Osteocyte (in vitro differentiated cells): ENCODE data around the gene BLOC1S4. TPM values are rescaled to one million over a fixed set of nuclear protein-coding genes. Genes with fewer than 3 reads are reported as not detected.

Experiments used
- DNase-seq: peaks from one replicate; pipeline ENCODE4 v3.0.0; 2021; ENCODE audit warnings: mixed read lengths; ENCODE audit not compliant: unreplicated experiment; ENCODE audit errors: extremely low spot score
- H3K27ac Mint-ChIP-seq: one replicate; pipeline ENCODE4 v1.8.0; 2021; ENCODE audit warnings: mild to moderate bottlenecking, mixed read lengths; ENCODE audit not compliant: unreplicated experiment
- H3K27me3 Mint-ChIP-seq: one replicate; pipeline ENCODE4 v1.8.0; 2021; ENCODE audit warnings: mixed read lengths; ENCODE audit not compliant: unreplicated experiment
- H3K36me3 Mint-ChIP-seq: one replicate; pipeline ENCODE4 v1.8.0; 2021; ENCODE audit warnings: mixed read lengths; ENCODE audit not compliant: unreplicated experiment
- H3K4me1 Mint-ChIP-seq: one replicate; pipeline ENCODE4 v1.8.0; 2021; ENCODE audit warnings: mixed read lengths; ENCODE audit not compliant: unreplicated experiment
- H3K4me3 Mint-ChIP-seq: one replicate; pipeline ENCODE4 v1.8.0; 2021; ENCODE audit warnings: mild to moderate bottlenecking, moderate library complexity, mixed read lengths; ENCODE audit not compliant: unreplicated experiment
- H3K9me3 Mint-ChIP-seq: one replicate; pipeline ENCODE4 v1.8.0; 2021; ENCODE audit warnings: mixed read lengths; ENCODE audit not compliant: unreplicated experiment
- CTCF ChIP-seq: fragments of 200-600 bp; sonication (generic); IDR thresholded peaks from 2 replicates; pipeline ENCODE4 v1.5.0; 2021; ENCODE audit warnings: antibody characterized with exemption, mild to moderate bottlenecking, moderate library complexity
- total RNA-seq: library from RNA; stranded (reverse); gene quantifications from 2 replicates; pipeline ENCODE4 v1.2.1, GENCODE V29; 2021

BLOC1S4 gene
- total RNA-seq, 1 donor from 2014 or later: 14.9 TPM

DNA sequence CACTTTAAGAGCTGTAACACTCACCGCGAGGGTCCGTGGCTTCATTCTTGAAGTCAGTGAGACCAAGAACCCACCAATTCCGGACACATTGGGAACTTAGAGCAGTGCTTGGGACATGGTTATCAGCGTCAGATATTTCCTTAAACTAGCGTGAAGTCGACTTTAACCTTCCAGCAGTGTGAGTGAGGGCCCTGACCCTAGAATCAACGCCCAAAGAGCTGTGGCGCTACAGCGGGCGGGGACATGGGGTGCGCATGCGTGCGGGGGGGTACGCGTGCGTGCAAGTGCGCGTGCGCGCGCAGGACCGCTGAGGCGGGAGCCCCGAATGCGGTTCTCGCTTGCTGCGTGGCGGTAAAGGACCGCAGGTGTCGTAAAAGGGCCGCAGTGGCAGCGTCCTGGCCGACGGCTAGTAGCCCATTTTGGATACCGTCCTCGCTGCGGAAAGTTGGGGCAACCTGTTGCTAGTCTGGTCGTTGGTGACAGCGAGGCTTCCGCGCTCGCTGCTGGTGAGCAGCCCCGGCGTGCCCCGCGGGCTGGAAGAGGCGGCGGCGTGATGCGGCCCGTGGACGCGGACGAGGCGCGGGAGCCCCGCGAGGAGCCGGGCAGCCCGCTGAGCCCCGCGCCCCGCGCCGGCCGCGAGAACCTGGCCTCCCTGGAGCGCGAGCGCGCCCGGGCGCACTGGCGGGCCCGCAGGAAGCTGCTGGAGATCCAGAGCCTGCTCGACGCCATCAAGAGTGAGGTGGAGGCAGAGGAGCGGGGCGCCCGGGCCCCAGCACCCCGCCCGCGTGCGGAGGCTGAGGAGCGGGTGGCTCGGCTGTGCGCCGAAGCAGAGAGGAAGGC, 42.1 kb upstream of the BLOC1S4 start:
- H3K36me3 Mint-ChIP-seq: peaks cover 11% of the 10 kb centered on the region
- peak overlapping the region; percentile 90 for H3K27ac Mint-ChIP-seq
- H3K27me3 Mint-ChIP-seq: no peaks in the 10 kb centered on the region
- peak overlapping the region; percentile 85 for H3K4me3 Mint-ChIP-seq
- H3K9me3 Mint-ChIP-seq: no peaks in the 10 kb centered on the region
- TF ChIP-seq CTCF: no peak
- peaks cover 30% of the 10 kb centered on the region for H3K4me1 Mint-ChIP-seq
- DNase-seq: peak; percentile 97

DNA sequence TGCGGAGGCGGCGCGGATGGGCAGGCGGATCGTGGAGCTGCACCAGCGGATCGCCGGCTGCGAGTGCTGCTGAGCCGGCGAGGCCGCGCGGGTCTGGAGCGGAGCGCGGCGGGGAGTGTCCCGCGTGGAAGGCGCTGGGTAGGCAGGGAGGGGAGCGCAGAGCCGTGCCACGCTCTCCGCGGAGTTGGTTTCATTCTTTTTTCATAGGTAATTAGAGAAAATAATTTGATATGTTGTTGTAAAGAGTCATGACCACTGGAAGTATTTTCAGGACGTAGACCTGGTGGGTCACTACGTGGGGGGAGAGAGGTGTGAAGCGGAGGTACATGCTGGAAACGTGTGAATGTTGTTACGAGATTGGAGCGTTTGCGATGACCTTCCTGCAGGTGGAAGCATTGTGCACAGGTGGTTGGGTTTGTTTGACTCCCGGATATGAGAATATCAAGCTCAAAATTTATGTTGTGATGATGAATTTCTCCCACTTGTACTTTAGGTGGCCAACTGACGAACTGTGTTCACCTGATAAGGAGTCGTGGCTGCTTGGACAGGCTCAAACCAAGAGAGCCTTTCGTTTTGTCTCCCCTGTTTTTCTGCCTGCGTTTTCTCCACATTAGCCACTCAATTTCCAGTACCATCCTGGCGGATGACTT, 41.3 kb upstream of the BLOC1S4 start:
- Mint-ChIP-seq H3K4me1 (peaks cover 30% of the 10 kb centered on the region), H3K27ac (peak overlapping the region; percentile 60), H3K4me3 (peak overlapping the region; percentile 85), H3K36me3 (peaks cover 11% of the 10 kb centered on the region), H3K9me3 (no peaks in the 10 kb centered on the region), H3K27me3 (no peaks in the 10 kb centered on the region)
- TF ChIP-seq CTCF: peak; percentile 40
- DNase-seq: no peak

GRCh38 chr4:6676722-6677558, 39.0 kb upstream of the BLOC1S4 start:
- Mint-ChIP-seq H3K27ac (no peak overlapping the region), H3K36me3 (peaks cover 10% of the 10 kb centered on the region), H3K4me3 (no peak overlapping the region), H3K4me1 (peaks cover 30% of the 10 kb centered on the region), H3K9me3 (peaks cover 7% of the 10 kb centered on the region), H3K27me3 (no peaks in the 10 kb centered on the region)
- DNase-seq: no peak
- no peak for TF ChIP-seq CTCF

DNA sequence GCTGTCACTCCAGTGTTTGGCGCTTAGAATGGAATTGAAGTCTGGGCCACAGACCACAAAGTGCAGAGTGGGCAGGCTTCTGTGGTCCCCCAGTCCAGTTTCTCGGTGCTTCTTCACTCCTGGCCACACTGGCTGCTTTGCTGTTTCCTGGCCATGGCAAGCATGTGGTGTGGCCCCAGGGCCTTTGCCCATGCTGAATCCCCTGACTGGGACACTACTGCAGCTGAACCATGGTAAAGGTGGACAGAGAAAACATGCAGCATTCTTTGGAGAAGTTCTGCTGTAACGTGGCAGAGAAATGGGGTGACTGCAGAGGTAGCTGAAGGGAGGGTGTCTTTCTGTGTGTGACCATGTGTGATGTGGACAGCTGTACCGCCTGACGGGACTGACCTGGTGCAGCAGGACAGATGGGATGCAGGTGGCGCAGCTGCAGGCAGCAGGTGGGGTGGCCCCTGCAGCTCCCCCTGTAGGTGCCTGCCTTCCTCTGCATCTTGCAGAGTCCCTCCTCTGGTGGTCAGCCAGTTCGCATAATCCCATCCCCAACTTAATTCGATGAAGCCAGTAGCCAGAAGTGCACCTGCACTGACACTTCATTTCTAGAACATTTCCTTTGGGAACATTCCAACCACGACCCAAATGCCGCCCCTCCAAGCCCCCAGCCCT, 35.5 kb upstream of the BLOC1S4 start:
- H3K27ac Mint-ChIP-seq: no peak overlapping the region
- H3K4me1 Mint-ChIP-seq: peaks cover 12% of the 10 kb centered on the region
- H3K27me3 Mint-ChIP-seq: no peaks in the 10 kb centered on the region
- no peak for TF ChIP-seq CTCF
- peaks cover 8% of the 10 kb centered on the region for H3K36me3 Mint-ChIP-seq
- DNase-seq: no peak
- H3K4me3 Mint-ChIP-seq: no peak overlapping the region
- H3K9me3 Mint-ChIP-seq: peaks cover 7% of the 10 kb centered on the region
